Activated naive CD8-positive, alpha-beta T cell treated with anti-CD3 and anti-CD28 coated beads, Interleukin-2, amount 10 ng/mL, durations not matched to agents 7 days and 5 days (primary cell): ENCODE data around the gene NANOS2. TPM values are rescaled to one million over a fixed set of nuclear protein-coding genes. Genes with fewer than 3 reads are reported as not detected.
A peak's percentile ranks its signal among the peaks of the same experiment; 100 is the strongest.

ENCODE experiments used
- ATAC-seq: fragments of 150-1000 bp; cut with Tn5 transposase; one replicate; pipeline ENCODE4 v1.10.0; 2021; ENCODE audit warnings: low read depth, moderate library complexity
- POLR2A ChIA-PET: fragments of 350-600 bp; sonication (Branson Sonifier 250); formaldehyde crosslinking; loops from one replicate; lab custom pipeline; 2021; ENCODE audit warnings: antibody characterized with exemption; lab: Charles Lee
- DNase-seq: peaks from one replicate; pipeline ENCODE4 v3.0.0; 2021
- H3K27ac Mint-ChIP-seq: one replicate; pipeline ENCODE4 v1.8.0; 2022; ENCODE audit warnings: mild to moderate bottlenecking, mixed read lengths
- H3K27me3 Mint-ChIP-seq: one replicate; pipeline ENCODE4 v1.8.0; 2022; ENCODE audit warnings: mild to moderate bottlenecking, moderate library complexity, mixed read lengths
- H3K36me3 Mint-ChIP-seq: one replicate; pipeline ENCODE4 v1.8.0; 2021; ENCODE audit warnings: mild to moderate bottlenecking, mixed read lengths
- H3K4me1 Mint-ChIP-seq: one replicate; pipeline ENCODE4 v1.8.0; 2021; ENCODE audit warnings: mixed read lengths
- H3K4me3 Mint-ChIP-seq: one replicate; pipeline ENCODE4 v1.8.0; 2022; ENCODE audit warnings: mild to moderate bottlenecking, moderate library complexity, mixed read lengths
- H3K9me3 Mint-ChIP-seq: one replicate; pipeline ENCODE4 v1.8.0; 2021; ENCODE audit warnings: mixed read lengths
- total RNA-seq, 2 experiments: library from RNA; stranded (reverse); gene quantifications; one replicate each; pipeline ENCODE4 v1.2.3, GENCODE V29; 2021

Gene NANOS2
- total RNA-seq, 2 experiments from 2014 or later: not detected

GRCh38 chr19:45918721-45919120 is 4.1 kb upstream of the NANOS2 start:
- DNase-seq (no peak), ATAC-seq (no peak)
- POLR2A ChIA-PET: interaction anchor here (0.7 to 2.1 kb wide), 5 partner anchors 9 to 1326 kb away, joined by 3 to 19 read pairs (median 4); partner anchors contain the start of genes CCDC61 and MYPOP
- peak overlapping the region; percentile 10 for H3K4me3 Mint-ChIP-seq
- no peaks in the 10 kb centered on the region for H3K36me3 Mint-ChIP-seq
- no peak overlapping the region for H3K27ac Mint-ChIP-seq
- H3K9me3 Mint-ChIP-seq: no peaks in the 10 kb centered on the region
- H3K27me3 Mint-ChIP-seq: peaks cover 19% of the 10 kb centered on the region
- peaks cover 36% of the 10 kb centered on the region for H3K4me1 Mint-ChIP-seq

DNA sequence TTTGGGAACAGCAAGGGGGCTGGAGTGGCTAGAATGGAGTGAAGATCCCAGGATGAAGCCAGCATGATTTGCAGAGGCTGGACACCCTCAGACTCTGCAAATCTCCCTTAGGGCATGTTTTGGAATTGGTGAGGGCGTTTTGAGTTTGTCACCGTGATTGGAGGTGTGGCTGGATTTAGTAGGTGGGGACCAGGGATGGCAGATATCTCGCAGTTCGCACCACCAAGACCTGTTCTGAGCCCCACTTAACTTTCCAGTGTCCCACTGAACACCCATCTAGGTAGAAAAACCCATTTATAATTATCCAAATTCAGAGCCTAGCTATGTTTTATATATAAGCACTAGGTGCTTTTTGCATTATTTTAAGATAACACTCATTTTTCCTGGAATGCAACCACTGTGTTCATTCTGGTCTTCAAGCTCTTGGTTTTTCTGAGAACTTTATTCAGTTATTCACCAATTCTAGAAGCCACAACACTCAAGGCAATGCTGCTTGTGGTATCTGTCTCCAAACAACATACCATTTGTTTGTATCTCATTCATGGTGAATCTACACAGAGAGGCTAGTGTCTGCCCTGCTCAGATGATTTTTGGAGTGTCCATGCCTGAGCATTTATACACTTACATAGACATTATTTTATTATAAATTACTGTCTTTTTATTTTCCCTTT is 3.0 kb upstream of the NANOS2 start:
- Mint-ChIP-seq H3K27me3 (peaks cover 27% of the 10 kb centered on the region), H3K4me3 (peak overlapping the region; percentile 63), H3K4me1 (peaks cover 36% of the 10 kb centered on the region), H3K27ac (peak overlapping the region; percentile 62), H3K9me3 (no peaks in the 10 kb centered on the region), H3K36me3 (no peaks in the 10 kb centered on the region)
- peak; percentile 42 for DNase-seq
- POLR2A ChIA-PET: interaction anchor here (2.1 kb wide), 1 partner anchor 14 kb away, joined by 19 read pairs; the partner anchor contains the start of gene MYPOP
- peak; percentile 76 for ATAC-seq

- no peaks in the 10 kb centered on the region for H3K36me3 Mint-ChIP-seq
- DNase-seq (no peak), ATAC-seq (no peak)
- H3K27ac Mint-ChIP-seq: no peak overlapping the region
- no peaks in the 10 kb centered on the region for H3K9me3 Mint-ChIP-seq
- H3K27me3 Mint-ChIP-seq: peaks cover 36% of the 10 kb centered on the region
- H3K4me3 Mint-ChIP-seq: no peak overlapping the region
- peaks cover 1% of the 10 kb centered on the region for H3K4me1 Mint-ChIP-seq
- POLR2A ChIA-PET: interaction anchor here (0.6 kb wide), 1 partner anchor 103 kb away, joined by 5 read pairs; no protein-coding TSS in a partner anchor
Measured at GRCh38 chr19:45911291-45911690, 3.3 kb downstream of the NANOS2 start.

GRCh38 chr19:45908956-45909355 is 5.6 kb downstream of the NANOS2 start:
- Mint-ChIP-seq H3K4me1 (peaks cover 2% of the 10 kb centered on the region), H3K36me3 (no peaks in the 10 kb centered on the region), H3K27ac (no peak overlapping the region), H3K27me3 (peaks cover 35% of the 10 kb centered on the region), H3K9me3 (no peaks in the 10 kb centered on the region), H3K4me3 (no peak overlapping the region)
- ATAC-seq (no peak), DNase-seq (no peak)
- POLR2A ChIA-PET: no interaction called here

DNA sequence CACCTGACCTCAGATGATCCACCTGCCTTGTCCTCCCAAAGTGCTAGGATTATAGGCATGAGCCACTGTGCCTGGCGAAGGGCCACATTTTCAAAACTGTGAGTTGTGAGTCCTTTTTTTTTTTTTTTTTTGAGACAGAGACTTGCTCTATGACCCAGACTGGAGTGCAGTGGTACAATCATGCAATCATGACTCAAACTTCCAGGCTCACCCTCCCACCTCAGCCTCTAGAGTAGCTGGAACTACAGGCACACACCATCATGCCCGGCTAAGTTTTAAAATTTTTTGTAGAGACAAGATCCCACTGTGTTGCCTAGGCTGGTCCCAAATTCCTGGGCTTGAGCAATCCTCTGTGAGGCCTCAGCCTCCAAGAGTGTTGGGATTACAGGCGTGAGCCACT is 8.4 kb downstream of the NANOS2 start:
- no peaks in the 10 kb centered on the region for H3K9me3 Mint-ChIP-seq
- no peak for ATAC-seq
- H3K27ac Mint-ChIP-seq: no peak overlapping the region
- H3K4me1 Mint-ChIP-seq: peaks cover 10% of the 10 kb centered on the region
- no peaks in the 10 kb centered on the region for H3K36me3 Mint-ChIP-seq
- no peak for DNase-seq
- no peak overlapping the region for H3K4me3 Mint-ChIP-seq
- POLR2A ChIA-PET: no interaction called here
- peaks cover 17% of the 10 kb centered on the region for H3K27me3 Mint-ChIP-seq

GRCh38 chr19:45905011-45905410 is 9.6 kb downstream of the NANOS2 start:
- no peak overlapping the region for H3K27ac Mint-ChIP-seq

DNA sequence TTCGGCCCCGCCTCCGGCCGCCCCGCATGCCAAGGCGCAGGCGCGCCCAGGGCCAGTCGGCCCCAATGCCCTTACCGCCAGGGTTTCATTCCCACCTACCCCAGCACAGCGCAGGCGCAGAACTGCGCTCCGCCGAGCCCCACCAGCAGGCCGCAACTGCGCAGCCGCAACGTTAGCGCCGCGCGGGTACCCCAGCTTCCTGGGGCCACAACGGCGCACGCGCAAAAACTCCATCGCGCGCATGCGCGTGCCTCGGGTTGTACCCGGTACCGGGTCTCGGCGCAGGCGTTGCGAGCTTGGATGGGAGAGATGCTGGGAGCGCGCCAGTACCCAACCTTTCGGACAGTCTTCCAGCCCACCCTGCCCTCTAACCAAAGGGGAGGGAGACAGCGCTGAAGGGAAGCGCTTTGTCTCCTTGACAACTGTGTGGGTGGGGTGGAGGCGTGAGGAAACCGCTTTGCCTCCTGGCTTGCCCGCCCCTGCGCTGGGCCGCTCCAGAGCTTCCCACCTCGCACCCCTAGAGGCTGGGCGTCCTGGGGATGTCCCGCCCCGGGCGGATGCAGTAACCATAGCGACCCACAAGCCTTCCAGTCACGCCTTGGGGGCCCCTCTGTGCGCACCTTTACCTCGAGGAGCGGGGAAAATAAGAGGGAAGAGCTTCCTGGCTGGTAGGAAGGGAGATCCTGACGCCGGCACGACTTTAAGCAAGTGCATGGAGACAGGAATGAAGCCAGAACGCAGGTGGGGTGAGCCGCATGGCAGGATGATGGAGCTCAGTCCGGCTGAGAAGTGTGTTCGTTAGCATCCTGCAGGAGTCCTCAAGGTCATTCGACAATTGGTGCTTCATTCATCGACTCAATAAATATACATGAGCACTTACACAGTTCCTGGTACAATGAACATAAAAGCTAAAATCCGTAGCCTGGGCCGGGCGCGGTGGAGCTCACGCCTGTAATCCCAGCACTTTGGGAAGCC is 11.6 kb downstream of the NANOS2 start:
- Mint-ChIP-seq H3K36me3 (peaks cover 21% of the 10 kb centered on the region), H3K4me1 (peaks cover 20% of the 10 kb centered on the region), H3K4me3 (peak overlapping the region; percentile 97), H3K27ac (peak overlapping the region; percentile 90), H3K27me3 (no peaks in the 10 kb centered on the region), H3K9me3 (no peaks in the 10 kb centered on the region)
- POLR2A ChIA-PET: interaction anchor here (0.6 to 3.4 kb wide), 17 partner anchors 10 to 1695 kb away, joined by 3 to 45 read pairs (median 4); partner anchors contain the start of genes CCDC61, FBXO46 and IRF2BP1
- ATAC-seq (peak; percentile 92), DNase-seq (peak; percentile 100)

More at GRCh38 chr19:45905011-45905410, 9.6 kb downstream of the NANOS2 start:
- POLR2A ChIA-PET: no interaction called here
- Mint-ChIP-seq H3K4me1 (peaks cover 18% of the 10 kb centered on the region), H3K4me3 (no peak overlapping the region), H3K9me3 (no peaks in the 10 kb centered on the region), H3K36me3 (peaks cover 6% of the 10 kb centered on the region), H3K27me3 (peaks cover 6% of the 10 kb centered on the region)
- ATAC-seq (no peak), DNase-seq (no peak)

DNA sequence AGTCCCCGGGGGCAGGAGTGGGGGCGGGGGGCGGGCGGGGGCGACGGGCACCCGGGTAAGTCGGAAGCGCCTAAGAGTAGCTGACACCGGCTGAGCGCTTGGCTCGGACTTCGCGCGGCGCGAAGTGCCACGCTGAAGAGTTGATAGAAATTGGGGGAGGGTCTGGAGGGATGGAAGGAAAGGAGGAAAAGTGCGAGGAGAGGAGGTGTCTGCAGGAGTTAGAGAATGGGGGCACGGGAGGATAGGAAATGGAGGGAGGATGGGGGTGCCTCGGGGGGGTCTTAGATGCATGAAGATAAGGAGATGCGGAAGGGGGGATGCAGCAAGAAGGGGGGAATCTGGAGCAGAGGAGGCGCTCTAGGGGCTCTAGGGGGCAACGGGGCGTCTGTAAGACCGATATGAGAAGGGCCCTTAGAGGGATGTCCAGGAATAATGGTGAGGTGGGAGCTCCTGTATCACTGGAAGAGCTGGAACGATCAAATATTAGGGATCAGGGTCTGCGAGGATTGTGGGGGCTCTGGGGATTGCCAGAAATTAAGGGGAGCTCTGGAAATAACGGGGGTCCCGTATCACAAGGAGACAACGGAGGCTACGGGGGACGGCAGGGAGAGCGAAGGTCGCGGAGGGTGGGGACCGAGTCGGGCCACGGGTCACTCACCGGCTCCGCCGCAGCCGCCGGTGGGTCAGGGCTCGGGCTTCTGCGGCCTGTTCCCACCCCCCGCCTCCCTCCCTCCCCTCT is 12.5 kb downstream of the NANOS2 start, which contains the start of gene MYPOP:
MYPOP (minus strand) TSS at position 702 of the 739 bp plus-strand sequence. CDS start 840 bp downstream, outside the sequence.
- POLR2A ChIA-PET: interaction anchor here (0.6 to 3.4 kb wide), 14 partner anchors 11 to 185 kb away, joined by 3 to 45 read pairs (median 4); partner anchors contain the start of genes CCDC61, FBXO46 and IRF2BP1
- ATAC-seq (no peak), DNase-seq (no peak)
- Mint-ChIP-seq H3K27ac (peak within 1 kb of the TSS; percentile 90), H3K9me3 (no peaks in the 10 kb centered on the region), H3K4me1 (peaks cover 20% of the 10 kb centered on the region), H3K36me3 (peaks cover 21% of the 10 kb centered on the region), H3K4me3 (peak within 1 kb of the TSS; percentile 97), H3K27me3 (no peaks in the 10 kb centered on the region)

- Mint-ChIP-seq H3K9me3 (no peaks in the 10 kb centered on the region), H3K36me3 (peaks cover 21% of the 10 kb centered on the region), H3K4me1 (peaks cover 20% of the 10 kb centered on the region), H3K4me3 (peak overlapping the region; percentile 51), H3K27me3 (no peaks in the 10 kb centered on the region), H3K27ac (no peak overlapping the region)
- DNase-seq (peak; percentile 61), ATAC-seq (no peak)
- POLR2A ChIA-PET: interaction anchor here (3.4 kb wide), 1 partner anchor 15 kb away, joined by 45 read pairs; the partner anchor contains the start of gene IRF2BP1
Measured at GRCh38 chr19:45901432-45901911, 13.1 kb downstream of the NANOS2 start.

GRCh38 chr19:45900738-45901431 is 13.7 kb downstream of the NANOS2 start:
- H3K27me3 Mint-ChIP-seq: no peaks in the 10 kb centered on the region
- peaks cover 21% of the 10 kb centered on the region for H3K36me3 Mint-ChIP-seq
- H3K27ac Mint-ChIP-seq: no peak overlapping the region
- POLR2A ChIA-PET: interaction anchor here (3.4 kb wide), 1 partner anchor 15 kb away, joined by 45 read pairs; the partner anchor contains the start of gene IRF2BP1
- H3K9me3 Mint-ChIP-seq: no peaks in the 10 kb centered on the region
- peaks cover 20% of the 10 kb centered on the region for H3K4me1 Mint-ChIP-seq
- H3K4me3 Mint-ChIP-seq: peak overlapping the region; percentile 32
- ATAC-seq: no peak
- DNase-seq: no peak

- DNase-seq (no peak), ATAC-seq (no peak)
- no peak overlapping the region for H3K27ac Mint-ChIP-seq
- H3K9me3 Mint-ChIP-seq: no peaks in the 10 kb centered on the region
- POLR2A ChIA-PET: no interaction called here
- H3K27me3 Mint-ChIP-seq: no peaks in the 10 kb centered on the region
- H3K4me1 Mint-ChIP-seq: peaks cover 20% of the 10 kb centered on the region
- peaks cover 27% of the 10 kb centered on the region for H3K36me3 Mint-ChIP-seq
- H3K4me3 Mint-ChIP-seq: no peak overlapping the region
Measured at GRCh38 chr19:45899919-45900589, 14.5 kb downstream of the NANOS2 start.
